ENCODE measurements around the gene KCNE5.
A peak's percentile ranks its signal among the peaks of the same experiment; 100 is the strongest.
"Not testable (repeated sequence)": the region's sequence is repeated elsewhere in the genome, so short reads cannot be mapped to it uniquely, and the experiment has no call there.

The KCNE5 gene

GRCh38 chrX:109624641-109625616 lies at the start of gene KCNE5:
KCNE5 (minus strand) TSS chrX:109625172; CDS start chrX:109625020, 152 bp downstream.
- DNase-seq, result no peak

GRCh38 chrX:109672239-109672638 lies 47.3 kb upstream of the KCNE5 start:
- DNase-seq, result no peak

DNA sequence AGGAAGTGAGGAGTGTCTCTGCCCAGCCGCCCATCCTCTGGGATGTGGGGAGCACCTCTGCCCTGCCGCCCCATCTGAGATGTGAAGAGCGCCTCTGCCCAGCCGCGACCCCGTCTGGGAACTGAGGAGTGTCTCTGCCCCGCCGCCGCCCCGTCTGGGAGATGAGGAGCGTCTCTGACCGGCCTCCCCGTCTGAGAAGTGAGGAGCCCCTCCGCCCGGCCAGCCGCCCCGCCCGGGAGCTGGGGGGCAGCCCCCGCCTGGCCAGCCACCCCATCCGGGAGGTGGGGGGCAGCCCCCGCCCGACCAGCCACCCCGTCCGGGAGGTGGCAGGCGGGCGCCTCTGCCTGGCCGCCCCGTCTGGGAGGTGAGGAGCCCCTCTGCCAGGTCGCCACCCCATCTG lies 46.2 kb upstream of the KCNE5 start:
- not testable (repeated sequence) for DNase-seq

DNA sequence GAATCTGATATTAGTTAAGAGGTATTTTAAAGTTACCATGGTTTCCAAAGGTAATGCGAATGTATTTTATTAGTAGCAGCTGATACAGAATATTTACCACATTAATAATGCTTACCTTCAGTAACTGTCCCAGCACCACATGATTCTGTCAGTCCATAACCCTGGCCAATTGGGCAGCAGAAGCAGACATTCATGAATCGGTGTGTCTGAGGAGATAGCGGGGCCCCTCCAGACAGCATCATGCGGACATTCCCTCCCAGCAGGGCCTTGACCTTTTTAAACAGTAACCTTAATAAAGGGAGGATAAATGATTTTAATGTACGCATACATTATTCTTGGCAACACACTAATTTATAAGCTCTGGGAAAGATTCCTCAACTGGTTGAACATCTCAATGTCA lies 43.0 kb upstream of the KCNE5 start:
- no peak for DNase-seq

DNA sequence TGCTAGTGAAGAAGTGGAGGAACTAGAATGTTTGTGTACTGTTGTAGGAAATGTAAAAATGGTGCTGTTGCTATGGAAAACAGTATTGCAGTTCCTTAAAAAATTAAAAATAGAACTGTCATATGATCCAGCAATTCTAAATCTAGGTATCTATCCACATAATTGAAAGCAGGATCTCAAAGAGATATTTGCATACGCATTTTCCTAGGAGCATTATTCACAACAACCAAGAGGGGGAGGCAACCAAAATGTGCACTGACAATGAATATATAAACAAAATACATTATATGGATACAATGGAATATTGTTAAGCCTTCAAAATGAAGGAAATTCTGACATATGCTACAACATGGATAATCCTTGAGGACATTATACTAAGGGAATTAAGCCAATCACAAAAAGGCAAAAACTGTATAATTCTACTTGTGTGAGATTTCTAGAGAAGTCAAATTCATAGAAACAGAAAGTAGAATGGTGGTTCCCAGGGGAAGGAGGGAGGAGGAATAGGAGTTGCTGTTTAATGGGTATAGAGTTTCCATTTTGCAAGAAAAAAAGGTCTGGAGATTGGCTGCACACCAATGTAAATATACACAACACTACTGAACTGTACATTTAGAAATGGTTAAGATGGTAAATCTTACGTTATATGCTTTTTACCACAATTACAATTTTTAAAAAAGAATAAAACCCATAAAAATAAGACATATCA lies 35.6 kb upstream of the KCNE5 start:
- DNase-seq, result no peak

GRCh38 chrX:109658391-109658790 lies 33.4 kb upstream of the KCNE5 start:
- no peak for DNase-seq

DNA sequence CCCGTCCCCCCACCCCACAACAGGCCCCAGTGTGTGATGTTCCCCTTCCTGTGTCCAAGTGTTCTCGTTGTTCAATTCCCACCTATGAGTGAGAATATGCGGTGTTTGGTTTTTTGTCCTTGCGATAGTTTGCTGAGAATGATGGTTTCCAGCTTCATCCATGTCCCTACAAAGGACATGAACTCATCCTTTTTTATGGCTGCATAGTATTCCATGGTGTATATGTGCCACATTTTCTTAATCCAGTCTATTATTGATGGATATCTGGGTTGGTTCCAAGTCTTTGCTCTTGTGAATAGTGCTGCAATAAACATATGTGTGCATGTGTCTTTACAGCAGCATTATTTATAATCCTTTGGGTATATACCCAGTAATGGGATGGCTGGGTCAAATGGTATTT lies 32.4 kb upstream of the KCNE5 start:
- DNase-seq, result not testable (repeated sequence)

GRCh38 chrX:109656774-109657173 lies 31.8 kb upstream of the KCNE5 start:
- DNase-seq, result no peak

- DNase-seq, result no peak
These were observed 30.7 kb upstream of the KCNE5 start for GRCh38 chrX:109655502-109656201.

DNA sequence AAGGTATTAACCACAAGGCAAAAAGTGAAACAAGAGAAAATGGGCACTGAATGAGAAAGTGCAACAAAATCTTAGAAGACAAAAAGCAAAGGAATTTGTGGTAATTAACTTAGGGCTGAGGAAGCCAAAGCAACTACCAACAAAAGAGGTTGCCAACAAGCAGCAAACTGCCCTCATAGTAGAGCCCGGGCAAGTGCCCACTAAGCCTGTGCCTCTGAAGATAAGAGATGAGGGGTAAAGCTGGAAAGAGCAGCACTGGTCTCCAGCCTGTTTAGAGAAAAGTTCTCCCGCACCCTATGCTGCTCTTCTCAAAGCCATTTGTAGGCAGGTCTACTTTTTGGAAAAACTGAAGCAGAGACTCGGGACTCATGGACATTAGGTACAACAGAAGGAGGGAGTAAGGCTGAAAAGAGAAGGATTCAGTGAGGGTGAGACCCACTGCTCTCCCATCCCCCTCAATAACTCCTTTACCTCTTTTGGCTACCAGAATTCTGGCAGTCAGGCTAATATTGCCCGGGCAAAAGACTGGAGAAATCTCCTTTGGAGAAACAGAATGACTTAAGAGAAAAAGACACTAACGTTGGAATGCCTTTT lies 29.6 kb upstream of the KCNE5 start:
- DNase-seq, result no peak

DNA sequence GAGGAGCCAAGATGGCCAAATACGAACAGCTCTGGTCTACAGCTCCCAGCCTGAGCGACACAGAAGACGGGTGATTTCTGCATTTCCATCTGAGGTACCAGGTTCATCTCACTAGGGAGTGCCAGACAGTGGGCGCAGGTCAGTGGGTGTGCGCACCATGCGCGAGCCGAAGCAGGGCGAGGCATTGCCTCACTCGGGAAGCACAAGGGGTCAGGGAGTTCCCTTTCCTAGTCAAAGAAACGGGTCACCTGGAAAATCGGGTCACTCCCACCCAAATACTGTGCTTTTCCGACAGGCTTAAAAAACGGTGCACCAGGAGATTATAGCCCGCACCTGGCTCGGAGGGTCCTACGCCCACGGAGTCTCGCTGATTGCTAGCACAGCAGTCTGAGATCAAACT lies 19.7 kb upstream of the KCNE5 start:
- DNase-seq, result not testable (repeated sequence)

DNA sequence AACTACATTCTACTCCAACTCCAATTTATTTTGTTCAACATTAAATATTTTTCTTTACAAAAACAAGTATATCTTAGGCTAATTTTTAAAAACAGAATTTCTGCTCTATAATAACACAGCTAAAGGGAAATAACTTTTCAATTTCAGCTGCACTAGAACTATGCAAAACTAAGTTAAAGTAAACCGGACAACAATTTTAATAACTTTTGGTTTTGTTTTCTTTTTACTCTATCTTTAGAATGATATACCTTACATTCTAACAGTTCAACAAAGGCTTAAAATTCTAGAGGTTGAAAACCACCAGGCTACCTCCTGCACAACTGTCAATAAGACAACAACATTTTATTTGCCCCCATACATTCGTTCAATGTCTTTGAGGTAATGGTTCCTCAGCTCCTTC lies 18.7 kb upstream of the KCNE5 start:
- DNase-seq, result no peak

GRCh38 chrX:109638158-109638557 lies 13.2 kb upstream of the KCNE5 start:
- DNase-seq, result no peak

DNA sequence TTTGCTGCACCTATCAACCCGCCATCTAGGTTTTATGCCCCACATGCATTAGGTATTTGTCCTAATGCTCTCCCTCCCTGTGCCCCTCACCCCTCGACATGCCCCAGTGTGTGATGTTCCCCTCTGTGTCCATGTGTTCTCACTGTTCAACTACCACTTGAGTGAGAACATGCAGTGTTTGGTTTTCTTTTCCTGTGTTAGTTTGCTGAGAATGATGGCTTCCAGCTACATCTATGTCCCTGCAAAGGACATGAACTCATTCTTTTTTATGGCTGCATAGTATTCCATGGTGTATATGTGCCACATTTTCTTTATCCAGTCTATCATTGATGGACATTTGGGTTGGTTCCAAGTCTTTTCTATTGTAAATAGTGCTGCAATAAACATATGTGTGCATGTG lies 12.5 kb upstream of the KCNE5 start:
- DNase-seq, result not testable (repeated sequence)

- DNase-seq, result no peak
These were observed 10.2 kb upstream of the KCNE5 start for GRCh38 chrX:109635146-109635545.

GRCh38 chrX:109632906-109633504 lies 8.0 kb upstream of the KCNE5 start:
- DNase-seq, result no peak

- peak; percentile 51 for DNase-seq
These were observed 4.3 kb upstream of the KCNE5 start for GRCh38 chrX:109629310-109629709.

DNA sequence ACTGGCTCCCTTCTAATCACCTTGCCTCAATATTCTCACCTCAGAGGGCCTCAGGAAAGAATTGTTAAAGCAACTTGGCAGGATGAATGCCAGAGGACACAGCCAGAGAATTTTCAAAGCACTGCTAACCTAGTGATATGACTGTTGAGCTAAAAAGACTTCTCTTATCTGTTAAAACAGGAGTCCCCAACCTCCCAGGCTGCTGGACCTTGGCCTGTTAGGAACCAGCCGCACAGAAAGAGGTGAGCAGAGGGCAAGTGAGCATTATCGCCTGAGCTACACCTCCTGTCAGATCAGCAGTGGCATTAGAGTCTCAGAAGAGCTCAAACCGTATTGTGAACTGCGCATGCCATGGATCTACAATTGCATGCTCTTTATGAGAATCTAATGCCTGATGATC lies 1.7 kb upstream of the KCNE5 start:
- DNase-seq, result no peak

DNA sequence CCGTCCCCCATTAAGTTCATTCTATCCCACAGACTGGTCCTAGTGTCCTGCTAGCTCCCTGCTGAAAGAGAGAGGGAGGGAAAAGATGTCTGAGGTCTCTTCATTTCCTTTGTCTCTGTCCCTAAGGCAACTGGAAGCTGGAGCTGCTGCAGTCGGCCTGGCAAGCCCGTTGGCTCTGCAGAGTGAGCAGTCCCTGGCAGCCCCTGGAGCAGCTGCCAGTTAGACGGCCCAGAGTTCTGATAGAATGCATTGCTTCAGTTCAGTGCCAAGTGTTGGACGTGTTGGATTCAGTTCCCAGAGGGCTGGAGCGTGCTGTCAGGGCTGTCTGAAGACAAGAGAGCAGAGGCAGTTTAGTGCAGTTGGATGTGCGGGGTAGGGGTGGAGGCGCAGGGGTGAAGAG lies 975 bp downstream of the KCNE5 start:
- no peak for DNase-seq

DNA sequence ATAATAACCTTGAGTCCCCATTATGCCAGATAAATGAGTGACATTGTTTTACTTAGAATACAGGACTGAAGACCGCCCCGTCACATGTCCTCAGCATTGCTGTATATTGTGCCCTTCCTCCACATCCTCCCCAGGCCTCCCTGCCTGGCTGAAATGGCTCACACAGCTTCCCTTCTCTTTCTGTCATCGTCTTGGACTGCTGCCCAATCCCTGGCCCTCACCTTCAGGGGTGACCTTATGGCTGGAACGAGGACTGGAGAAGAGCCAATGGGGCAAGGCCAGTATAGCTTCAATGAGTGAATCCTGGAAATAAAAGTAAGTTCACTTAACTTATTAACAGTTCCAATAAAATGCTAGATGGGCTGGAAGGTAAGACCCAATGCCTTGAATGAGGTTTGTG lies 2.7 kb downstream of the KCNE5 start:
- no peak for DNase-seq

GRCh38 chrX:109619771-109620170 lies 5.2 kb downstream of the KCNE5 start:
- no peak for DNase-seq

- DNase-seq, result no peak
These were observed 10.0 kb downstream of the KCNE5 start for GRCh38 chrX:109614951-109615350.

- no peak for DNase-seq
These were observed 23.5 kb downstream of the KCNE5 start for GRCh38 chrX:109601486-109601885.

All from NCI-H1105 (cell line).